ENCODE data around the gene BCAP31. TPM values are rescaled to one million over a fixed set of nuclear protein-coding genes. Genes with fewer than 3 reads are reported as not detected.
A peak's percentile ranks its signal among the peaks of the same experiment; 100 is the strongest.

BCAP31 gene
- total RNA-seq, 1 donor from 2014 or later = 144 TPM

- peaks cover 8% of the 10 kb centered on the region for H3K9me3 Mint-ChIP-seq (ENCODE audit: low read depth)
- no peak overlapping the region for H3K4me3 Mint-ChIP-seq (ENCODE audit: unreplicated experiment)
- peaks cover 3% of the 10 kb centered on the region for H3K27me3 Mint-ChIP-seq (ENCODE audit: low read depth)
- peak; percentile 57 for DNase-seq (ENCODE audit: low spot score)
- no peak overlapping the region for H3K27ac Mint-ChIP-seq (ENCODE audit: unreplicated experiment)
- no peak for TF ChIP-seq CTCF (IDR thresholded peaks at IDR 0.05)
- no peaks in the 10 kb centered on the region for H3K4me1 Mint-ChIP-seq (ENCODE audit: low read depth)
- peaks cover 2% of the 10 kb centered on the region for H3K36me3 Mint-ChIP-seq (ENCODE audit: low read depth)
Observed at GRCh38 chrX:153681175-153681574, 43.0 kb downstream of the BCAP31 start.

- peaks cover 6% of the 10 kb centered on the region for H3K9me3 Mint-ChIP-seq (ENCODE audit: low read depth)
- TF ChIP-seq CTCF (IDR thresholded peaks at IDR 0.05) = no peak
- peak; percentile 53 for DNase-seq (ENCODE audit: low spot score)
- H3K27me3 Mint-ChIP-seq (ENCODE audit: low read depth) = peaks cover 12% of the 10 kb centered on the region
- no peak overlapping the region for H3K27ac Mint-ChIP-seq (ENCODE audit: unreplicated experiment)
- peaks cover 2% of the 10 kb centered on the region for H3K36me3 Mint-ChIP-seq (ENCODE audit: low read depth)
- peak overlapping the region; percentile 3 for H3K4me3 Mint-ChIP-seq (ENCODE audit: unreplicated experiment)
- peaks cover 6% of the 10 kb centered on the region for H3K4me1 Mint-ChIP-seq (ENCODE audit: low read depth)
Observed at GRCh38 chrX:153674219-153674851, 49.9 kb downstream of the BCAP31 start.

- peaks cover 6% of the 10 kb centered on the region for H3K9me3 Mint-ChIP-seq (ENCODE audit: low read depth)
- peaks cover 2% of the 10 kb centered on the region for H3K36me3 Mint-ChIP-seq (ENCODE audit: low read depth)
- peaks cover 6% of the 10 kb centered on the region for H3K4me1 Mint-ChIP-seq (ENCODE audit: low read depth)
Observed at GRCh38 chrX:153673428-153674218, 50.6 kb downstream of the BCAP31 start, which contains the start of gene PNCK. Gene PNCK, minus strand, starts transcription at chrX:153673813. Its CDS starts 737 bp downstream, at chrX:153673076.

GRCh38 chrX:153672531-153673427 lies 51.4 kb downstream of the BCAP31 start:
- H3K27me3 Mint-ChIP-seq (ENCODE audit: low read depth) = peaks cover 10% of the 10 kb centered on the region
- H3K27ac Mint-ChIP-seq (ENCODE audit: unreplicated experiment) = no peak overlapping the region
- H3K4me1 Mint-ChIP-seq (ENCODE audit: low read depth) = peaks cover 9% of the 10 kb centered on the region
- DNase-seq (ENCODE audit: low spot score) = peak; percentile 90
- H3K9me3 Mint-ChIP-seq (ENCODE audit: low read depth) = peaks cover 6% of the 10 kb centered on the region
- H3K4me3 Mint-ChIP-seq (ENCODE audit: unreplicated experiment) = peak overlapping the region; percentile 41
- peaks cover 2% of the 10 kb centered on the region for H3K36me3 Mint-ChIP-seq (ENCODE audit: low read depth)
- TF ChIP-seq CTCF (IDR thresholded peaks at IDR 0.05) = no peak

More at GRCh38 chrX:153673428-153674218, 50.6 kb downstream of the BCAP31 start, which contains the start of gene PNCK:
- Mint-ChIP-seq H3K4me3 (ENCODE audit: unreplicated experiment) (peak within 1 kb of the TSS; percentile 41), H3K27me3 (ENCODE audit: low read depth) (peaks cover 9% of the 10 kb centered on the region), H3K27ac (ENCODE audit: unreplicated experiment) (no peak within 1 kb of the TSS)
- peak; percentile 74 for DNase-seq (ENCODE audit: low spot score)
- TF ChIP-seq CTCF (IDR thresholded peaks at IDR 0.05) = no peak

All from chondrocyte (in vitro differentiated cells).